Fibroblast of pulmonary artery (primary cell): ENCODE measurements around the gene EHMT1.

Experiments
- DNase-seq: peaks from one replicate; pipeline ENCODE4 v3.0.0-alpha.2; 2010; ENCODE audit warnings: low read depth
- H3K4me3 ChIP-seq: replicated peaks from 2 replicates; pipeline ENCODE4 v1.5.1; 2011; ENCODE audit warnings: low read depth, mild to moderate bottlenecking, control low read depth, low read length, moderate library complexity
- CTCF ChIP-seq: IDR thresholded peaks from 2 replicates; pipeline ENCODE4 v1.5.1; 2011; ENCODE audit warnings: mild to moderate bottlenecking, control low read depth, low read length, inconsistent platforms; ENCODE audit errors: missing control alignments

Gene EHMT1

GRCh38 chr9:137788561-137789294, 169.9 kb downstream of the EHMT1 start:
- TF ChIP-seq CTCF = no peak
- no peak overlapping the region for H3K4me3 ChIP-seq
- no peak for DNase-seq

- DNase-seq = no peak
- no peak for TF ChIP-seq CTCF
- H3K4me3 ChIP-seq = no peak overlapping the region
Measured at GRCh38 chr9:137789295-137789895, 170.6 kb downstream of the EHMT1 start.

- no peak for DNase-seq
- no peak overlapping the region for H3K4me3 ChIP-seq
- TF ChIP-seq CTCF = no peak
Measured at GRCh38 chr9:137791947-137792346, 173.1 kb downstream of the EHMT1 start.

- TF ChIP-seq CTCF = no peak
- H3K4me3 ChIP-seq = no peak overlapping the region
- DNase-seq = no peak
Measured at GRCh38 chr9:137793196-137793841, 174.5 kb downstream of the EHMT1 start.

GRCh38 chr9:137795156-137795666, 176.4 kb downstream of the EHMT1 start:
- no peak for DNase-seq
- no peak for TF ChIP-seq CTCF
- H3K4me3 ChIP-seq = no peak overlapping the region

GRCh38 chr9:137797206-137798120, 178.7 kb downstream of the EHMT1 start:
- TF ChIP-seq CTCF = no peak
- DNase-seq = no peak
- no peak overlapping the region for H3K4me3 ChIP-seq
